ENCODE results near the gene ATP6V1G2.
"Not testable (repeated sequence)": the region's sequence is repeated elsewhere in the genome, so short reads cannot be mapped to it uniquely, and the experiment has no call there.

The ATP6V1G2 gene

GRCh38 chr6:31497531-31498476 is 48.6 kb downstream of the ATP6V1G2 start, which contains the start of gene MICB:
Gene MICB (plus strand): TSS chr6:31498145. CDS start chr6:31498194, 49 bp downstream.
- peak; percentile 30; the same call in 1 of the 2 replicates for TF ChIP-seq MAX (IDR thresholded peaks at IDR 0.05; ENCODE audit: low read depth, low read length)
- peak; percentile 29 for TF ChIP-seq POLR2A (IDR thresholded peaks at IDR 0.05; ENCODE audit: extremely low read depth, insufficient read length)
- no peak for TF ChIP-seq MYC (IDR thresholded peaks at IDR 0.05; ENCODE audit: low read depth, low read length)
- DNase-seq (ENCODE audit: low read depth) = peak; percentile 91
- H3K4me3 ChIP-seq (ENCODE audit: low read depth, low read length) = peak within 1 kb of the TSS; percentile 65

- DNase-seq (ENCODE audit: low read depth) = not testable (repeated sequence)
- H3K4me3 ChIP-seq (ENCODE audit: low read depth, low read length) = peak overlapping the region; percentile 65
These were observed 49.6 kb downstream of the ATP6V1G2 start for GRCh38 chr6:31496826-31497225.

GRCh38 chr6:31495580-31495979 is 50.8 kb downstream of the ATP6V1G2 start:
- peak; percentile 30 for DNase-seq (ENCODE audit: low read depth)
- TF ChIP-seq MAX (IDR thresholded peaks at IDR 0.05; ENCODE audit: low read depth, low read length) (no peak), CTCF (IDR thresholded peaks at IDR 0.05; ENCODE audit: low read depth, low read length) (no peak), MYC (IDR thresholded peaks at IDR 0.05; ENCODE audit: low read depth, low read length) (no peak), POLR2A (IDR thresholded peaks at IDR 0.05; ENCODE audit: extremely low read depth, insufficient read length) (no peak)
- H3K4me3 ChIP-seq (ENCODE audit: low read depth, low read length) = peak overlapping the region; percentile 70
